Fibroblast of pulmonary artery (primary cell): ENCODE measurements around the gene NUDT14.

ENCODE experiments used
- DNase-seq: peaks from one replicate; pipeline ENCODE4 v3.0.0-alpha.2; 2010; ENCODE audit warnings: low read depth
- H3K4me3 ChIP-seq: replicated peaks from 2 replicates; pipeline ENCODE4 v1.5.1; 2011; ENCODE audit warnings: low read depth, mild to moderate bottlenecking, control low read depth, low read length, moderate library complexity
- CTCF ChIP-seq: IDR thresholded peaks from 2 replicates; pipeline ENCODE4 v1.5.1; 2011; ENCODE audit warnings: mild to moderate bottlenecking, control low read depth, low read length, inconsistent platforms; ENCODE audit errors: missing control alignments

NUDT14 gene

GRCh38 chr14:105195051-105195450 lies 13.9 kb upstream of the NUDT14 start:
- TF ChIP-seq CTCF, result no peak
- DNase-seq, result no peak

GRCh38 chr14:105193916-105194782 lies 13.0 kb upstream of the NUDT14 start:
- H3K4me3 ChIP-seq, result no peak overlapping the region
- peak; percentile 43 for DNase-seq
- no peak for TF ChIP-seq CTCF

More at GRCh38 chr14:105195051-105195450, 13.9 kb upstream of the NUDT14 start:
- no peak overlapping the region for H3K4me3 ChIP-seq

GRCh38 chr14:105192866-105193731 lies 12.0 kb upstream of the NUDT14 start:
- peak; percentile 53 for DNase-seq
- TF ChIP-seq CTCF, result no peak
- no peak overlapping the region for H3K4me3 ChIP-seq

- no peak for DNase-seq
- H3K4me3 ChIP-seq, result no peak overlapping the region
- TF ChIP-seq CTCF, result no peak
Measured at GRCh38 chr14:105187935-105188524, 6.9 kb upstream of the NUDT14 start.

GRCh38 chr14:105187116-105187515 lies 6.0 kb upstream of the NUDT14 start:
- DNase-seq, result no peak
- H3K4me3 ChIP-seq, result no peak overlapping the region
- TF ChIP-seq CTCF, result no peak

GRCh38 chr14:105185973-105186372 lies 4.9 kb upstream of the NUDT14 start:
- no peak overlapping the region for H3K4me3 ChIP-seq
- no peak for TF ChIP-seq CTCF
- no peak for DNase-seq
